Activated T-cell treated with anti-CD3 and anti-CD28 coated beads, Interleukin-2, amount 50 U/mL, for 1 hour (primary cell): ENCODE measurements around the gene SPRR1A.

Source experiments
- DNase-seq: peaks from one replicate; pipeline ENCODE4 v3.0.0-alpha.2; 2020

The SPRR1A gene

GRCh38 chr1:153032677-153033308, 48.9 kb downstream of the SPRR1A start:
- no peak for DNase-seq

GRCh38 chr1:153035211-153035610, 51.3 kb downstream of the SPRR1A start:
- no peak for DNase-seq
